GM19455 (cell line): ENCODE data around the gene C5orf46.
A peak's percentile ranks its signal among the peaks of the same experiment; 100 is the strongest.
"Not testable (repeated sequence)": the region's sequence is repeated elsewhere in the genome, so short reads cannot be mapped to it uniquely, and the experiment has no call there.

Source experiments
- ATAC-seq: cut with Tn5 transposase; IDR thresholded peaks from one replicate; pipeline ENCODE4 v1.9.1; 2021; ENCODE audit not compliant: unreplicated experiment

C5orf46 gene

GRCh38 chr5:147906326-147907095, at the start of gene C5orf46:
Gene C5orf46, minus strand, starts transcription at chr5:147906538. Its CDS starts 37 bp downstream, at chr5:147906501.
- ATAC-seq, result no peak

- ATAC-seq, result no peak
These were observed 48.6 kb upstream of the C5orf46 start for GRCh38 chr5:147954971-147955370.

- ATAC-seq, result peak; percentile 76
These were observed 43.6 kb upstream of the C5orf46 start for GRCh38 chr5:147949711-147950573.

- ATAC-seq, result not testable (repeated sequence)
These were observed 40.4 kb upstream of the C5orf46 start for GRCh38 chr5:147946658-147947274.

GRCh38 chr5:147939431-147940114, 33.2 kb upstream of the C5orf46 start:
- ATAC-seq, result no peak

- ATAC-seq, result no peak
These were observed 28.7 kb upstream of the C5orf46 start for GRCh38 chr5:147935032-147935431.

GRCh38 chr5:147930769-147931168, 24.4 kb upstream of the C5orf46 start:
- ATAC-seq, result no peak

GRCh38 chr5:147927901-147928300, 21.6 kb upstream of the C5orf46 start:
- ATAC-seq, result no peak

GRCh38 chr5:147925020-147925419, 18.7 kb upstream of the C5orf46 start:
- no peak for ATAC-seq

GRCh38 chr5:147921136-147921535, 14.8 kb upstream of the C5orf46 start:
- no peak for ATAC-seq

- ATAC-seq, result no peak
These were observed 14.2 kb upstream of the C5orf46 start for GRCh38 chr5:147920420-147921030.

GRCh38 chr5:147918899-147919298, 12.6 kb upstream of the C5orf46 start:
- ATAC-seq, result no peak

- ATAC-seq, result no peak
These were observed 11.9 kb upstream of the C5orf46 start for GRCh38 chr5:147918101-147918685.

GRCh38 chr5:147913786-147914185, 7.4 kb upstream of the C5orf46 start:
- ATAC-seq, result no peak

GRCh38 chr5:147912011-147912410, 5.7 kb upstream of the C5orf46 start:
- no peak for ATAC-seq

- ATAC-seq, result no peak
These were observed 5.1 kb upstream of the C5orf46 start for GRCh38 chr5:147911427-147911826.

GRCh38 chr5:147904110-147904509, 2.2 kb downstream of the C5orf46 start:
- no peak for ATAC-seq

- ATAC-seq, result no peak
These were observed 3.7 kb downstream of the C5orf46 start for GRCh38 chr5:147902609-147903115.

GRCh38 chr5:147901599-147902039, 4.7 kb downstream of the C5orf46 start:
- no peak for ATAC-seq

GRCh38 chr5:147898875-147899401, 7.4 kb downstream of the C5orf46 start:
- no peak for ATAC-seq
